A673 (cell line): ENCODE measurements around the gene C3orf22. TPM values are rescaled to one million over a fixed set of nuclear protein-coding genes. Genes with fewer than 3 reads are reported as not detected.

Experiments
- BruUV-seq: library from RNA; stranded (reverse); fragments of 400-500 nt; replicated peaks from 2 replicates; lab custom pipeline; 2021; lab: Mats Ljungman, UMichigan
- CTCF ChIA-PET: fragments of 300-600 bp; sonication (Branson Sonifier 250); formaldehyde crosslinking; loops from one replicate; lab custom pipeline; 2022; ENCODE audit warnings: antibody characterized with exemption; lab: Charles Lee
- POLR2A ChIA-PET: fragments of 300-600 bp; sonication (Branson Sonifier 250); formaldehyde crosslinking; loops from one replicate; lab custom pipeline; 2022; ENCODE audit warnings: antibody characterized with exemption; ENCODE audit not compliant: low non-redundant PET; lab: Charles Lee
- DNase-seq: peaks from one replicate; pipeline ENCODE4 v3.0.0-alpha.2; 2015; ENCODE audit warnings: low spot score
- H3K27ac ChIP-seq: fragments of 200-600 bp; sonication (generic); 2 replicates; pipeline ENCODE4 v1.5.1; 2016; ENCODE audit warnings: mixed run types, low read depth, mild to moderate bottlenecking, mixed read lengths, antibody characterized with exemption, low read length; ENCODE audit not compliant: poor library complexity, severe bottlenecking
- H3K27me3 ChIP-seq: fragments of 200-600 bp; sonication (generic); replicated peaks from 2 replicates; pipeline ENCODE4 v1.6.1; 2017; ENCODE audit warnings: mixed run types, low read depth, mild to moderate bottlenecking, mixed read lengths, antibody characterized with exemption, low read length; ENCODE audit not compliant: insufficient read depth, poor library complexity
- H3K36me3 ChIP-seq: fragments of 200-600 bp; sonication (generic); 2 replicates; pipeline ENCODE4 v1.6.1; 2016; ENCODE audit warnings: mixed run types, mild to moderate bottlenecking, mixed read lengths, antibody characterized with exemption, low read length; ENCODE audit not compliant: insufficient read depth, poor library complexity, severe bottlenecking
- H3K4me1 ChIP-seq: fragments of 200-600 bp; sonication (generic); 2 replicates; pipeline ENCODE4 v1.6.1; 2017; ENCODE audit warnings: mixed run types, mild to moderate bottlenecking, mixed read lengths, antibody characterized with exemption, low read length; ENCODE audit not compliant: insufficient read depth, poor library complexity, severe bottlenecking
- H3K4me3 ChIP-seq: fragments of 200-600 bp; sonication (generic); 2 replicates; pipeline ENCODE4 v1.5.1; 2016; ENCODE audit warnings: low read depth, mixed run types, mild to moderate bottlenecking, mixed read lengths, low read length; ENCODE audit not compliant: poor library complexity, severe bottlenecking
- H3K9me3 ChIP-seq: fragments of 200-600 bp; sonication (generic); 2 replicates; pipeline ENCODE4 v1.6.1; 2016; ENCODE audit warnings: mixed run types, low read depth, mild to moderate bottlenecking, mixed read lengths, antibody characterized with exemption, low read length; ENCODE audit not compliant: poor library complexity, severe bottlenecking
- EZH2 ChIP-seq: fragments of 200-600 bp; sonication (generic); IDR thresholded peaks from 2 replicates; pipeline ENCODE4 v1.6.1; 2017; ENCODE audit warnings: borderline replicate concordance, low read depth, mild to moderate bottlenecking, mixed read lengths, antibody characterized with exemption, low read length; ENCODE audit not compliant: poor library complexity, severe bottlenecking
- intact Hi-C: fragments of 100-400 bp; cut with micrococcal nuclease; formaldehyde crosslinking; loops from one replicate; pipeline ENCODE4 v1.10.0; 2022; ENCODE audit not compliant: unreplicated experiment
- total RNA-seq: library from RNA; stranded (reverse); gene quantifications from 2 replicates; pipeline ENCODE4 v1.2.3, GENCODE V29; 2021
- TF ChIP-seq, protein P1 (sequence below): fragments of 300-800, 200-600 bp; sonication (generic); conservative IDR thresholded peaks from 2 replicates; pipeline ENCODE4 v1.5.1; 2017; ENCODE audit warnings: low read depth, mild to moderate bottlenecking, antibody characterized with exemption, low read length, moderate library complexity, mixed read lengths

C3orf22 gene
- total RNA-seq, 1 experiment from 2014 or later: not detected

DNA sequence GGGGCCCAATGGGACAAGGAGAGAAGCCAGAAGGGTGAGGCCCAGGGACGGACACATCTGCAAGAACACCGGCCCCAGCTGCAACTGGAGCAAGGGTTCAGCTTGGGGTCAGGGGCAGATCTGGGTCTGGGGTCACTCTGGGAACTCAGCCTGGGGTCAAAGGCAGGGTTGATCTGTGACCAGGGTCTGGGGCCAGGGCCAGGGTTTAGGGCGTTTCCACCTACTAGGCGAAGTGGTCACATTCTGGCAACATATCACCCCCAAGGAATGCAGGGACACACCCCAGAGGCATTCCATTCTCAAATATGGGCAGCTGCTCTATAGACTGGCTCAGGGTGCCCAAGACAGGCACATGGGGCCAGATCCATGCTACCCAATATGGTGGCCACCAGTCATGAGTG lies 50.2 kb downstream of the C3orf22 start:
- no peaks in the 10 kb centered on the region for H3K4me1 ChIP-seq
- H3K4me3 ChIP-seq: no peak overlapping the region
- H3K9me3 ChIP-seq: no peaks in the 10 kb centered on the region
- no peak for DNase-seq
- H3K27me3 ChIP-seq: peaks cover 4% of the 10 kb centered on the region
- no peak overlapping the region for H3K27ac ChIP-seq
- intact Hi-C loops: no loop called here
- no peaks in the 10 kb centered on the region for H3K36me3 ChIP-seq
- ChIA-PET POLR2A (interaction anchor here (0.7 kb wide), 1 partner anchor 321 kb away, joined by 3 read pairs; no protein-coding TSS in a partner anchor), CTCF (interaction anchor here (0.5 kb wide), 1 partner anchor 1063 kb away, joined by 5 read pairs; no protein-coding TSS in a partner anchor)
- TF ChIP-seq, protein P1, sequence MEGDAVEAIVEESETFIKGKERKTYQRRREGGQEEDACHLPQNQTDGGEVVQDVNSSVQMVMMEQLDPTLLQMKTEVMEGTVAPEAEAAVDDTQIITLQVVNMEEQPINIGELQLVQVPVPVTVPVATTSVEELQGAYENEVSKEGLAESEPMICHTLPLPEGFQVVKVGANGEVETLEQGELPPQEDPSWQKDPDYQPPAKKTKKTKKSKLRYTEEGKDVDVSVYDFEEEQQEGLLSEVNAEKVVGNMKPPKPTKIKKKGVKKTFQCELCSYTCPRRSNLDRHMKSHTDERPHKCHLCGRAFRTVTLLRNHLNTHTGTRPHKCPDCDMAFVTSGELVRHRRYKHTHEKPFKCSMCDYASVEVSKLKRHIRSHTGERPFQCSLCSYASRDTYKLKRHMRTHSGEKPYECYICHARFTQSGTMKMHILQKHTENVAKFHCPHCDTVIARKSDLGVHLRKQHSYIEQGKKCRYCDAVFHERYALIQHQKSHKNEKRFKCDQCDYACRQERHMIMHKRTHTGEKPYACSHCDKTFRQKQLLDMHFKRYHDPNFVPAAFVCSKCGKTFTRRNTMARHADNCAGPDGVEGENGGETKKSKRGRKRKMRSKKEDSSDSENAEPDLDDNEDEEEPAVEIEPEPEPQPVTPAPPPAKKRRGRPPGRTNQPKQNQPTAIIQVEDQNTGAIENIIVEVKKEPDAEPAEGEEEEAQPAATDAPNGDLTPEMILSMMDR: no peak
- no peak for TF ChIP-seq EZH2
- BruUV-seq: no TSS peak

DNA sequence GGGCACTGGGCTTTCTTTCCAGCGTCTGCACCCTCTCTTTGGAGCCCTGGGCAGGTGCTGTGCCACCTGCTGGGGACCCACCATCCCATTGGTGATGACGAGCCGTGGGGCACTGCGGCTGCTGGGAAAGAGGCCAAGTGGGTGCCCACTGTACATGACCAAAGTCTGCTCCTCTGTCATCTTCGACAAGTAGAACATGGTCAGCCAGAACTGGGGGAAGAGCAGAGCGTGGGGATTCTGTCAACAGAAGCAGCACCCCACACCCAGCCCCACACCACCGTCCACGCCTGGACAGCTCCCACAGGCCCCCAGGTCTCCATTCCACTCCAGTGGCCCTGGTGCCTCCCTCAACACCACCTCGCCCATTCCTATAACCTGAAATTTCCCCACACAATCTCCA lies 50.8 kb downstream of the C3orf22 start:
- no TSS peak for BruUV-seq
- ChIA-PET POLR2A (no interaction called here), CTCF (no interaction called here)

DNA sequence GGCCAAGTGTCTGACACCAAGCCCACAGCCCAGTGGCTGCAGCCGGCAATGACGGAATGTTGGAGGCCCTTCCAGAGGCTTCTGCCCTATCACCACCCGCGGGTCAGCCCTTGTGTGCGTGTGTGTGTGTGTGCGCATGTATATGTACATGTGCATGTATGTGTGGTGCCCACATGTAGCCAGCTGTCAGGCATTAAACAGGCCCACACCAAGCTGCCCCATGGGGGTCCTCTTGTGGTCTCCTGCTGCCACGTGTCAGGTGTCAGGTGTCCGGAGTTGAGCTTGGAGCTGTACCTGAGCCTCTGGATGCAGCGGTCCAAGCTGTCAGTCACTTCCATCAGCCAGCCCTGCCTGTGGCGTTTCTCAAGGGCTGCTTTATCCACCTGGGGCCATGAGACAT lies 55.0 kb downstream of the C3orf22 start:
- CTCF ChIA-PET: no interaction called here
- no TSS peak for BruUV-seq

More for the DNA sequence above, 50.8 kb downstream of the C3orf22 start:
- TF ChIP-seq, protein P1: no peak
- TF ChIP-seq EZH2: no peak
- DNase-seq: no peak
- no peaks in the 10 kb centered on the region for H3K36me3 ChIP-seq
- H3K4me1 ChIP-seq: no peaks in the 10 kb centered on the region
- no peak overlapping the region for H3K27ac ChIP-seq
- intact Hi-C loops: no loop called here
- peaks cover 4% of the 10 kb centered on the region for H3K27me3 ChIP-seq
- no peaks in the 10 kb centered on the region for H3K9me3 ChIP-seq
- no peak overlapping the region for H3K4me3 ChIP-seq

More for the DNA sequence above, 55.0 kb downstream of the C3orf22 start:
- Histone ChIP-seq H3K4me1 (no peaks in the 10 kb centered on the region), H3K36me3 (no peaks in the 10 kb centered on the region), H3K27ac (no peak overlapping the region), H3K27me3 (peaks cover 4% of the 10 kb centered on the region), H3K4me3 (no peak overlapping the region), H3K9me3 (no peaks in the 10 kb centered on the region)
- no peak for DNase-seq
- intact Hi-C loops: no loop called here
- TF ChIP-seq EZH2: no peak
- TF ChIP-seq, protein P1: no peak
- POLR2A ChIA-PET: no interaction called here
